Measurements from ENCODE around the gene PCMT1.
A peak's percentile ranks its signal among the peaks of the same experiment; 100 is the strongest.
"Not testable (repeated sequence)": the region's sequence is repeated elsewhere in the genome, so short reads cannot be mapped to it uniquely, and the experiment has no call there.

PCMT1 gene

GRCh38 chr6:149749594-149750135, at the start of gene PCMT1:
TSS of gene PCMT1 (plus strand) at chr6:149749741. CDS start at chr6:149749902, 161 bp downstream.
- DNase-seq, result peak; percentile 82

- no peak for DNase-seq
These were observed 47.8 kb upstream of the PCMT1 start for GRCh38 chr6:149701714-149702113.

- no peak for DNase-seq
These were observed 37.8 kb upstream of the PCMT1 start for GRCh38 chr6:149711711-149712110.

- no peak for DNase-seq
These were observed 35.1 kb upstream of the PCMT1 start for GRCh38 chr6:149714442-149714841.

- no peak for DNase-seq
These were observed 33.2 kb upstream of the PCMT1 start for GRCh38 chr6:149716181-149716963.

- no peak for DNase-seq
These were observed 32.3 kb upstream of the PCMT1 start for GRCh38 chr6:149717255-149717587.

- DNase-seq, result peak; percentile 78
These were observed 31.7 kb upstream of the PCMT1 start, which contains the start of gene LATS1 for GRCh38 chr6:149717588-149718458. TSS of gene LATS1 (minus strand) at chr6:149718101. CDS start at chr6:149702126, 15,975 bp downstream.

- no peak for DNase-seq
These were observed 30.0 kb upstream of the PCMT1 start for GRCh38 chr6:149719531-149719930.

GRCh38 chr6:149723262-149723661, 26.3 kb upstream of the PCMT1 start:
- DNase-seq, result no peak

- peak; percentile 4 for DNase-seq
These were observed 25.6 kb upstream of the PCMT1 start for GRCh38 chr6:149723771-149724417.

GRCh38 chr6:149725785-149726184, 23.8 kb upstream of the PCMT1 start:
- no peak for DNase-seq

GRCh38 chr6:149727793-149728498, 21.6 kb upstream of the PCMT1 start:
- no peak for DNase-seq

- DNase-seq, result no peak
These were observed 20.9 kb upstream of the PCMT1 start for GRCh38 chr6:149728499-149729234.

GRCh38 chr6:149729824-149730223, 19.7 kb upstream of the PCMT1 start:
- no peak for DNase-seq

GRCh38 chr6:149733089-149733720, 16.3 kb upstream of the PCMT1 start:
- DNase-seq, result no peak

GRCh38 chr6:149734915-149735314, 14.6 kb upstream of the PCMT1 start:
- no peak for DNase-seq

GRCh38 chr6:149745252-149745651, 4.3 kb upstream of the PCMT1 start:
- not testable (repeated sequence) for DNase-seq

- DNase-seq, result peak; percentile 81
These were observed 3.2 kb upstream of the PCMT1 start, which contains the start of gene NUP43 for GRCh38 chr6:149746147-149746946. TSS of gene NUP43 (minus strand) at chr6:149746529. CDS start at chr6:149746495, 34 bp downstream.

GRCh38 chr6:149749082-149749593, 403 bp upstream of the PCMT1 start:
- not testable (repeated sequence) for DNase-seq

GRCh38 chr6:149750136-149750609, 632 bp downstream of the PCMT1 start:
- peak; percentile 32 for DNase-seq
